Heart right ventricle (tissue), 16 donors: Measurements from ENCODE around the gene PCF11. TPM values are rescaled to one million over a fixed set of nuclear protein-coding genes. Genes with fewer than 3 reads are reported as not detected.

Experiments
- ATAC-seq, 8 donors: fragments of 200-7000 bp; cut with Tn5 transposase; one replicate each; pipeline ENCODE4 v1.9.1; 2020; ENCODE audit warnings: mild to moderate bottlenecking in 8 of 8, moderate library complexity in 8 of 8, moderate number of reproducible peaks in 1 of 8
- DNase-seq, 2 donors: peaks; one replicate each; pipeline ENCODE4 v3.0.0-alpha.2; 2020
- H3K27ac ChIP-seq, 10 donors: fragments of 200-600 bp; sonication (generic) in 2 of 10; one replicate each; pipeline versions ENCODE4 v1.5.0 to v1.8.0; 2020 to 2022; ENCODE audit warnings: mild to moderate bottlenecking in 3 of 10
- H3K27me3 ChIP-seq, 7 donors: fragments of 200-600 bp; one replicate each; pipeline ENCODE4 v1.8.0; 2021 to 2022; ENCODE audit warnings: mild to moderate bottlenecking in 2 of 7
- H3K36me3 ChIP-seq, 9 donors: fragments of 200-600 bp; sonication (generic) in 1 of 9; one replicate each; pipeline versions ENCODE4 v1.5.0 to v1.8.0; 2020 to 2022; ENCODE audit warnings: mild to moderate bottlenecking in 2 of 9
- H3K4me1 ChIP-seq, 9 donors: fragments of 200-600 bp; sonication (generic) in 1 of 9; one replicate each; pipeline versions ENCODE4 v1.5.0 to v1.8.0; 2020 to 2022; ENCODE audit warnings: mild to moderate bottlenecking in 4 of 9
- H3K4me3 ChIP-seq, 10 donors: fragments of 200-600 bp; sonication (generic) in 2 of 10; one replicate each; pipeline versions ENCODE4 v1.5.0 to v1.8.0; 2020 to 2022; ENCODE audit warnings: mild to moderate bottlenecking in 7 of 10, moderate library complexity in 2 of 10
- H3K9me3 ChIP-seq, 11 donors: fragments of 200-600 bp in 10 of 11; sonication (generic) in 2 of 11; one replicate each; pipeline versions ENCODE4 v1.5.0 to v1.8.0; 2013 to 2022; ENCODE audit warnings: mild to moderate bottlenecking in 2 of 11, control low read depth in 1 of 11, moderate library complexity in 1 of 11
- WGBS, 2 donors: extraction: QIAGEN DNeasy Blood & Tissue Kit; methylation state at CpG; one replicate each; pipeline ENCODE4 v1.1.7; 2013; ENCODE audit warnings: inconsistent platforms in 1 of 2; 5-methylcytosine and 5-hydroxymethylcytosine counted together
- intact Hi-C, 10 donors: fragments of 100-400 bp; cut with DNase I; formaldehyde crosslinking; loops; one replicate each; pipeline versions ENCODE4 v1.11.1 to v1.14.2; 2022
- polyA plus RNA-seq, 2 donors: library from polyadenylated mRNA; stranded (reverse); fragments of 200-250 nt; gene quantifications; one replicate each; pipeline ENCODE4 v1.2.3, GENCODE V29; 2013
- total RNA-seq, 10 donors: library from RNA; stranded (reverse); fragmentation: NEBNext Ultra II Directional in 3 of 10; extraction: Animal tissue kit (Norgen Biotek cat#: 25700) in 3 of 10; gene quantifications; one replicate each; pipeline versions ENCODE4 v1.2.1 to v1.2.4, GENCODE V29; 2021 to 2023
- TF ChIP-seq, protein P1 (sequence below), 9 donors: fragments of 200-600 bp; sonication (generic) in 2 of 9; IDR thresholded peaks; one replicate each; pipeline versions ENCODE4 v1.5.0 to v1.8.0; 2021 to 2022; ENCODE audit warnings: antibody characterized with exemption in 9 of 9, mild to moderate bottlenecking in 5 of 9, moderate library complexity in 1 of 9
- donor health status: Arrhythmogenic right ventricular cardiomyopathy.
- donor health status: ischemic (EF 13 %, LVEDD 7.1; RV severe dilation, severe dysfunction).
- donor health status: healthy with polysubstance abuse.
- donor health status: DM: no; HTN: yes; CAD: no.
- donor health status: DM: no; HTN: no; CAD: no.
- donor health status: ischemic (EF 25% LVEDD 6.9; RV normal size, moderate dysfunction).
- donor health status: ischemic (EF 25% LVEDD 5.7; RV mildly dilated, moderate dysfunction).
- donor health status: healthy.
- donor health status: DM: yes; HTN: yes; CAD: no.
- donor health status: Ischemic cardiomyopathy.
- donor health status: ischemic (EF 35%, LVEDD 5.7; RV mildly dilated, moderate dysfunction).
- donor health status: nonischemic (EF 11% LVEDD 7.7; RV severe dilation, severe dysfunction).
- donor health status: DM: yes; HTN: yes; CAD: no.
- donor health status: PGD.
- donor health status: ischemic (EF 29% LVEDD 5.4; RV normal size, mild dysfunction).
- donor health status: nonischemic (EF 23%, LVEDD 6.1; RV moderate dilation, normal function).

PCF11 gene
- total and polyA plus RNA-seq, 12 donors: 14.7 to 38.4 (median 28.7) TPM

- DNase-seq: no peak
- 89 to 93% methylated on average over 11 of the region's 11 CpGs for WGBS, 2 donors
- Histone ChIP-seq H3K27me3 (no peaks in the 10 kb centered on the region), H3K4me1 (peaks cover 0 to 6% (median 0%) of the 10 kb centered on the region in 9 donors), H3K27ac (no peak overlapping the region), H3K36me3 (no peaks in the 10 kb centered on the region), H3K4me3 (no peak overlapping the region), H3K9me3 (no peaks in the 10 kb centered on the region)
- TF ChIP-seq, protein P1, sequence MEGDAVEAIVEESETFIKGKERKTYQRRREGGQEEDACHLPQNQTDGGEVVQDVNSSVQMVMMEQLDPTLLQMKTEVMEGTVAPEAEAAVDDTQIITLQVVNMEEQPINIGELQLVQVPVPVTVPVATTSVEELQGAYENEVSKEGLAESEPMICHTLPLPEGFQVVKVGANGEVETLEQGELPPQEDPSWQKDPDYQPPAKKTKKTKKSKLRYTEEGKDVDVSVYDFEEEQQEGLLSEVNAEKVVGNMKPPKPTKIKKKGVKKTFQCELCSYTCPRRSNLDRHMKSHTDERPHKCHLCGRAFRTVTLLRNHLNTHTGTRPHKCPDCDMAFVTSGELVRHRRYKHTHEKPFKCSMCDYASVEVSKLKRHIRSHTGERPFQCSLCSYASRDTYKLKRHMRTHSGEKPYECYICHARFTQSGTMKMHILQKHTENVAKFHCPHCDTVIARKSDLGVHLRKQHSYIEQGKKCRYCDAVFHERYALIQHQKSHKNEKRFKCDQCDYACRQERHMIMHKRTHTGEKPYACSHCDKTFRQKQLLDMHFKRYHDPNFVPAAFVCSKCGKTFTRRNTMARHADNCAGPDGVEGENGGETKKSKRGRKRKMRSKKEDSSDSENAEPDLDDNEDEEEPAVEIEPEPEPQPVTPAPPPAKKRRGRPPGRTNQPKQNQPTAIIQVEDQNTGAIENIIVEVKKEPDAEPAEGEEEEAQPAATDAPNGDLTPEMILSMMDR (IDR thresholded peaks at IDR 0.05): no peak
- intact Hi-C loops: no loop called here
- no peak for ATAC-seq
Observed at GRCh38 chr11:83140691-83141455, 16.1 kb upstream of the PCF11 start.

DNA sequence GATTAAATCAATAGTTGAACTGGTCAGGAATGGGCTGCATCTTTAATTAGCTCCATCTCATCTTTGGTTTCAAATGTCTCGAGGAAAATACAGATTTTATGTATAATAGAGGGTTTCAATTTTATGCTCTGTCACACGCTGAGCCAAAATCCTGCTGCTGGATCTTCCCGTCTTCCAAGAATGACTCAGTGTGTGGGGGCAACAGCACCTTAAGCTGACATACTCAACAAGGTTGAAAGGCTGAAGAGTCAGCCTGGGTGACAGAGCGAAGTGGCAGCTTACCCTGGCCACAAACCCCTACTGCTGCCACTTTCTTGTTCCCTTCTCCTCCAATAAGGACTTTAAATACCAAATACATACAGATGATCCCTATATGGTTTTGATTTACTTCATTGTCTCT lies 9.0 kb upstream of the PCF11 start:
- ATAC-seq: no peak
- Histone ChIP-seq H3K9me3 (no peaks in the 10 kb centered on the region), H3K4me1 (no peaks in the 10 kb centered on the region), H3K36me3 (no peaks in the 10 kb centered on the region), H3K27ac (no peak overlapping the region), H3K4me3 (no peak overlapping the region), H3K27me3 (no peaks in the 10 kb centered on the region)
- TF ChIP-seq, protein P1 (IDR thresholded peaks at IDR 0.05): no peak
- intact Hi-C loops: no loop called here
- DNase-seq: no peak
- WGBS, 2 donors: 91% methylated on average over 4 of the region's 4 CpGs

GRCh38 chr11:83150450-83150849 lies 6.5 kb upstream of the PCF11 start:
- intact Hi-C loops: loop anchor here in 3 of 10 donors (10.0 kb wide), 3 partner anchors 76 to 246 kb away; partner anchors contain the start of genes DDIAS (in 1 of the 3), PRCP (in 1 of the 3) and RAB30 (in 1 of the 3)

DNA sequence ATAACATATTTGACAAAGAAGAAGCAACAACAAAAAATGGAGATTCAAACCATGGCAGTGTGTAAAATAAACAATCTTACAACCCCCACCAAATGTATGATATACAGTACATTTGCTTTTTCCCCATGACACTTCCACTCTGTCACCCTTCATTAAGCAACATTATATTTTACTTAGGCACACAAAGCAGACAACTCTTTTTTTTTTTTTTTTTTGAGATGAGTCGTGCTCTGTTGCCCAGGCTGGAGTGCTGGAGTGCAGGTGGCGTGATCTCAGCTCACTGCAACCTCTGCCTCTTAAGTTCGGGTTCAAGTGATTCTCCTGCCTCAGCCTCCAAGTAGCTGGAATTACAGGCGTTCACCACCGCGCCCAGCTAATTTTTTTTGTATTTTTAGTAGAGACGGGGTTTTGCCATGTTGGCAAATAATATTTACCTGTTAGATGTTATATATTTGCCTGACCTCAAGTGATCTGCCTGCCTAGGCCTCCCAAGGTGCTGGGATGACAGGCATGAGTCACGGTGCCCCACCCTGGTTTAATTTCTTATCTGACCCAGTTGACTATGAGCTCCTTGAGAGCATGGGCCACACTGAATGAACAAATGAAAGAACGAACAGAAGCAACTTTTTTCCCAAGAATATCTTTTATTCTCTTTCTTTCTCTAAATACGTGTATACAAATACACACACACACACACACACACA lies 5.5 kb upstream of the PCF11 start:
- TF ChIP-seq, protein P1 (IDR thresholded peaks at IDR 0.05): no peak
- H3K4me1 ChIP-seq: peaks cover 0 to 8% (median 5%) of the 10 kb centered on the region in 9 donors

More at GRCh38 chr11:83150450-83150849, 6.5 kb upstream of the PCF11 start:
- Histone ChIP-seq H3K36me3 (no peaks in the 10 kb centered on the region), H3K4me1 (peaks cover 0 to 2% (median 0%) of the 10 kb centered on the region in 9 donors), H3K4me3 (no peak overlapping the region), H3K27ac (no peak overlapping the region), H3K27me3 (no peaks in the 10 kb centered on the region), H3K9me3 (no peaks in the 10 kb centered on the region)
- 84 to 94% methylated on average over 2 of the region's 2 CpGs for WGBS, 2 donors
- ATAC-seq (no peak), DNase-seq (no peak)
- TF ChIP-seq, protein P1 (IDR thresholded peaks at IDR 0.05): no peak

More for the DNA sequence above, 5.5 kb upstream of the PCF11 start:
- Histone ChIP-seq H3K9me3 (no peaks in the 10 kb centered on the region), H3K36me3 (no peaks in the 10 kb centered on the region), H3K4me3 (no peak overlapping the region), H3K27me3 (no peaks in the 10 kb centered on the region), H3K27ac (no peak overlapping the region)
- WGBS, 2 donors: 91% methylated on average over 10 of the region's 10 CpGs
- intact Hi-C loops: loop anchor here in 3 of 10 donors (10.0 kb wide), 3 partner anchors 77 to 247 kb away; partner anchors contain the start of genes DDIAS (in 1 of the 3), PRCP (in 1 of the 3) and RAB30 (in 1 of the 3)
- DNase-seq (no peak), ATAC-seq (no peak)
